Tibial nerve (tissue), 4 donors: ENCODE measurements around the gene HSPB9.

ENCODE experiments used
- EP300 ChIP-seq, 2 donors: sonication (generic); formaldehyde crosslinking; IDR thresholded peaks; one replicate each; pipeline ENCODE4 v1.6.1; 2017; ENCODE audit warnings: antibody characterized with exemption in 2 of 2, mild to moderate bottlenecking in 1 of 2
- POLR2A ChIP-seq, 2 donors: fragments of 450-650 bp; IDR thresholded peaks; one replicate each; pipeline ENCODE4 v1.6.1; 2017; ENCODE audit warnings: antibody characterized with exemption in 2 of 2, mild to moderate bottlenecking in 2 of 2, moderate library complexity in 2 of 2
- TF ChIP-seq, protein P1 (sequence below), 5 experiments: fragments of 200-600 bp in 3 of 5; fragments of 450-650 bp in 2 of 5; sonication (generic) in 3 of 5; IDR thresholded peaks; one replicate each; pipeline ENCODE4 v1.5.1; 2016 to 2019; ENCODE audit warnings: antibody characterized with exemption in 5 of 5, mild to moderate bottlenecking in 3 of 5, moderate library complexity in 2 of 5

DNA sequence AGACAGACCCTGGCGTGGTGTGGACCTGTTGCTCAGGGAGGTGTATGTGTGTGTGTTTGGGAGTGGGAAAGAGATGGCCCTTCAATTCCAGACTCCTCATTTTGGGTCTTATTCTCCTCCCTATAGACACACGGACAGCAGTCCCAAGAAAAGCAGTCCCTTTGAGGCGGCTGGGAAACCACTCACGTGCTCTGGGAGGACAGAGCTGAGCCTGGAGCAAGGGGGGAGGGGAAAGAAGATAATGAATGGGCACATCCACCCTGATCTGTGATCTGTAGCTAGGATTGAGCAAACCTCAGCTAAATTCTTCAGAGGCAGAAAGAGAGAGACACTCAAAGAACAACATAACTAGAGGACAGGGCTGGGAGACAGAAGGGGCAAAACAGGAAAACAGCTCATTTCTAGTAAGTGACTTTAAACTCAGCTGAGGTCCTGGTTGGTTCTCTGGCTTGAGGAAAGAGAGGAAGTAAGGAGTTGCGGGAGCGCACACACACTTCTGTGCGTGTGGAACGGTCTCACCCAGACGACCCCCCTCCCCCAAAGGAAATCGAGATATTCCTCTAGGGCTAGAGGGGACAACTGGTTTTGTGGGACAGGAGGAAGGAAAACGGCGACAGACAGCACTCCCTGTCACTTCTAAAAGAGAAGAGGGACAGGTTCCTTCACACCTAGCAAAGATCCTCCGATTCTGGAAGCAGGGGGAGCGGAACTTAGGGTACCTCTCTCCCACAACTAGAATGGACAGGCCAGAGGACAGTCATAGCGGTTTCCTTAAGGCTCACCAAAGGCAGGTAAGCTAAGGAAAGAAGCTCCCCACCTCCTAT lies 31.5 kb downstream of the HSPB9 start:
- TF ChIP-seq POLR2A (IDR thresholded peaks at IDR 0.05) (no peak), EP300 (IDR thresholded peaks at IDR 0.05) (no peak)
- TF ChIP-seq, protein P1, sequence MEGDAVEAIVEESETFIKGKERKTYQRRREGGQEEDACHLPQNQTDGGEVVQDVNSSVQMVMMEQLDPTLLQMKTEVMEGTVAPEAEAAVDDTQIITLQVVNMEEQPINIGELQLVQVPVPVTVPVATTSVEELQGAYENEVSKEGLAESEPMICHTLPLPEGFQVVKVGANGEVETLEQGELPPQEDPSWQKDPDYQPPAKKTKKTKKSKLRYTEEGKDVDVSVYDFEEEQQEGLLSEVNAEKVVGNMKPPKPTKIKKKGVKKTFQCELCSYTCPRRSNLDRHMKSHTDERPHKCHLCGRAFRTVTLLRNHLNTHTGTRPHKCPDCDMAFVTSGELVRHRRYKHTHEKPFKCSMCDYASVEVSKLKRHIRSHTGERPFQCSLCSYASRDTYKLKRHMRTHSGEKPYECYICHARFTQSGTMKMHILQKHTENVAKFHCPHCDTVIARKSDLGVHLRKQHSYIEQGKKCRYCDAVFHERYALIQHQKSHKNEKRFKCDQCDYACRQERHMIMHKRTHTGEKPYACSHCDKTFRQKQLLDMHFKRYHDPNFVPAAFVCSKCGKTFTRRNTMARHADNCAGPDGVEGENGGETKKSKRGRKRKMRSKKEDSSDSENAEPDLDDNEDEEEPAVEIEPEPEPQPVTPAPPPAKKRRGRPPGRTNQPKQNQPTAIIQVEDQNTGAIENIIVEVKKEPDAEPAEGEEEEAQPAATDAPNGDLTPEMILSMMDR (IDR thresholded peaks at IDR 0.05), result no peak
